Mesendoderm (in vitro differentiated cells): Measurements from ENCODE around the gene FPR3.

ENCODE experiments used
- DNase-seq: peaks from one replicate; pipeline ENCODE4 v3.0.0; 2013
- H2AK5ac ChIP-seq: 2 replicates; pipeline ENCODE4 v1.6.1; 2013; ENCODE audit warnings: low read length, inconsistent platforms
- H2BK120ac ChIP-seq: 2 replicates; pipeline ENCODE4 v1.6.1; 2013; ENCODE audit warnings: low read depth, mild to moderate bottlenecking, low read length, moderate library complexity, mixed read lengths
- H2BK15ac ChIP-seq: replicated peaks from 2 replicates; pipeline ENCODE4 v1.6.1; 2013; ENCODE audit warnings: low read depth, mild to moderate bottlenecking, moderate library complexity
- H2BK5ac ChIP-seq: 2 replicates; pipeline ENCODE4 v1.6.1; 2013; ENCODE audit warnings: low read length, inconsistent platforms
- H3K18ac ChIP-seq: 2 replicates; pipeline ENCODE4 v1.6.1; 2013; ENCODE audit warnings: mild to moderate bottlenecking, low read length, mixed read lengths
- H3K23ac ChIP-seq: one replicate; pipeline ENCODE4 v1.6.1; 2013; ENCODE audit warnings: low read length
- H3K27ac ChIP-seq: 2 replicates; pipeline ENCODE4 v1.5.1; 2013; ENCODE audit warnings: low read depth, mild to moderate bottlenecking, inconsistent platforms, low read length, moderate library complexity
- H3K27me3 ChIP-seq: 2 replicates; pipeline ENCODE4 v1.6.1; 2013; ENCODE audit warnings: low read length, control low read depth, mild to moderate bottlenecking, inconsistent platforms; ENCODE audit not compliant: insufficient read depth, poor library complexity
- H3K36me3 ChIP-seq: 2 replicates; pipeline ENCODE4 v1.6.1; 2013; ENCODE audit warnings: low read length, inconsistent platforms; ENCODE audit not compliant: control insufficient read depth, insufficient read depth
- H3K4ac ChIP-seq: one replicate; pipeline ENCODE4 v1.6.1; 2013; ENCODE audit warnings: low read depth, mild to moderate bottlenecking, low read length, moderate library complexity
- H3K4me1 ChIP-seq: 2 replicates; pipeline ENCODE4 v1.6.1; 2013; ENCODE audit warnings: low read depth, low read length, inconsistent platforms; ENCODE audit not compliant: control insufficient read depth
- H3K4me2 ChIP-seq: 2 replicates; pipeline ENCODE4 v1.6.1; 2013; ENCODE audit warnings: low read length
- H3K4me3 ChIP-seq: 2 replicates; pipeline ENCODE4 v1.5.1; 2013; ENCODE audit warnings: mild to moderate bottlenecking, low read length
- H3K56ac ChIP-seq: one replicate; pipeline ENCODE4 v1.6.1; 2013; ENCODE audit warnings: low read length
- H3K79me1 ChIP-seq: 2 replicates; pipeline ENCODE4 v1.6.1; 2013; ENCODE audit warnings: low read length, inconsistent platforms
- H3K79me2 ChIP-seq: 2 replicates; pipeline ENCODE4 v1.6.1; 2013; ENCODE audit warnings: mild to moderate bottlenecking, low read length; ENCODE audit not compliant: control insufficient read depth, insufficient read depth
- H3K9ac ChIP-seq: 2 replicates; pipeline ENCODE4 v1.6.1; 2013; ENCODE audit warnings: low read length, inconsistent platforms
- H4K5ac ChIP-seq: one replicate; pipeline ENCODE4 v1.6.1; 2013; ENCODE audit warnings: low read length
- H4K8ac ChIP-seq: one replicate; pipeline ENCODE4 v1.6.1; 2013; ENCODE audit warnings: low read depth, mild to moderate bottlenecking, control low read depth, low read length, moderate library complexity
- WGBS: extraction: QIAGEN DNeasy Blood & Tissue Kit; methylation state at CpG from one replicate; pipeline ENCODE4 v1.1.7; 2013; ENCODE audit warnings: low lambda C conversion rate, missing lambda C conversion rate; ENCODE audit not compliant: insufficient coverage; ENCODE audit errors: extremely low coverage; 5-methylcytosine and 5-hydroxymethylcytosine counted together

The FPR3 gene

DNA sequence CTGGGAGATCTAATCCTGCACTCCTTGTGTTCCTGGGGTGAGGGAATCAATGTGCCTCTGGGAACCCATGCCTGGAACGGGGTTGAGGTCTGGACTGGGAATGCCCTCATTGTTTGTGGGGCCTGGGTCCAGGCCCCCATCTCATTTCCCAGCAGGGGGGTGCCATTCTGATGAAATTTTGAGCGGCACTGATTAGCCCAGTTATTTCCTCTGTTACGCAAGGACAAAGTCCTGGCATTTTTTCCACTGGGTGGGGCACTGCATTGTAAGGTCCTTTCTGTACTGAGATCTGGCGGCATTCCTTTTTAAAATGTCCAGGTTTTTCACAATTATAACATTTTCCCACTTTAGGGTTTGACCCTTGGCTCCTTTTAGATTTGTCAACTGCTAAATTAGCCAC, 14.8 kb downstream of the FPR3 start:
- H3K36me3 ChIP-seq: no peaks in the 10 kb centered on the region
- no peak overlapping the region for H4K5ac ChIP-seq
- H2BK15ac ChIP-seq: no peak overlapping the region
- H3K56ac ChIP-seq: no peak overlapping the region
- no CpG with 5 or more reads among the region's 4 CpGs for WGBS
- no peak overlapping the region for H2BK5ac ChIP-seq
- no peak overlapping the region for H3K4me3 ChIP-seq
- no peak overlapping the region for H3K23ac ChIP-seq
- peaks cover 2% of the 10 kb centered on the region for H3K4me1 ChIP-seq
- no peaks in the 10 kb centered on the region for H3K79me2 ChIP-seq
- H3K9ac ChIP-seq: no peak overlapping the region
- no peak for DNase-seq
- no peaks in the 10 kb centered on the region for H3K79me1 ChIP-seq
- H3K18ac ChIP-seq: no peak overlapping the region
- no peak overlapping the region for H2BK120ac ChIP-seq
- H3K27ac ChIP-seq: no peak overlapping the region
- H3K4ac ChIP-seq: no peak overlapping the region
- H3K27me3 ChIP-seq: no peaks in the 10 kb centered on the region
- H2AK5ac ChIP-seq: no peak overlapping the region
- H4K8ac ChIP-seq: no peak overlapping the region
- no peak overlapping the region for H3K4me2 ChIP-seq

DNA sequence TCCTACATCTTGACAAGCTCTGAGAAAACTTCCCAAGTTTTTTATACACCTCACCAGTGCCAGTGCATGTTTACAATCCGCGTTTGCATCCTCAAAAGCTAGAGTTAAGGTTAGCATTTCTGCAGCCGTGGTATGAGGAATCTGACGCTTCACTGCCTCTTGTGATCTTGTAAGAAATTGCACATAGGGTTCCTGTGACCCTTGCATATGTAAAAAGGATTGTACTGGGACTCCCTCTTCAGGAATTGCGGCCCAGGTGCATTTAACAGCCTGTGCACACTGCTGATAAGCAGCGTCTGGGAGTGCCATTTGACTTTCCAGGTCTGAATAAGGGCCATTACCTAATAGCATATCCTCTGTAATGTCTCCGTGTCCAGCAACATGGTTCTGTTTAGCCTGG, 15.3 kb downstream of the FPR3 start:
- Histone ChIP-seq H3K4me2 (no peak overlapping the region), H4K5ac (no peak overlapping the region), H3K9ac (no peak overlapping the region), H3K23ac (no peak overlapping the region), H3K4ac (no peak overlapping the region), H3K18ac (no peak overlapping the region), H2BK15ac (no peak overlapping the region), H3K4me3 (no peak overlapping the region), H3K27me3 (no peaks in the 10 kb centered on the region), H2AK5ac (no peak overlapping the region), H3K79me2 (no peaks in the 10 kb centered on the region), H3K79me1 (no peaks in the 10 kb centered on the region), H4K8ac (no peak overlapping the region), H2BK120ac (no peak overlapping the region), H3K56ac (no peak overlapping the region), H2BK5ac (no peak overlapping the region), H3K4me1 (peaks cover 2% of the 10 kb centered on the region), H3K27ac (no peak overlapping the region), H3K36me3 (no peaks in the 10 kb centered on the region)
- no peak for DNase-seq
- WGBS: no CpG with 5 or more reads among the region's 7 CpGs

DNA sequence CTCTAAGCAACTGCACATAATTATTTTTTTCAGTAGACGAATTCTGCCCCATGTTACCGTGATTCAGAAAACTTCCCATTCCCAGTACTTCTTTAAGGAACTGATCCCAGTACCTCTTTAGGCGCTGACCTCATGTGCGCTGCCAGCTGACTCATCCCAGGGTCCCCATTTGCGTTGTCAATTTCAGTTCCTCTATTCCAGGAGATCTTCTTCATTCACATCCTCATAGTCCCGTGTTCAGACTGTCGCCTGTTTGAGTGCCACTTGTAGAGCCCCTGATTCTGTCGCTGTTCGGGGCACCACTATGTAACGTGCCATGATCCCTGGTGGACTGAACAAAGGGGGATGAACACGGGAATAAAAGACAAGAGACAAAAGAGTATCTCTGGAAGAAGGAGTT, 16.4 kb downstream of the FPR3 start:
- H3K27ac ChIP-seq: no peak overlapping the region
- no CpG with 5 or more reads among the region's 11 CpGs for WGBS
- H3K27me3 ChIP-seq: no peaks in the 10 kb centered on the region
- H2BK5ac ChIP-seq: no peak overlapping the region
- no peak overlapping the region for H3K4me2 ChIP-seq
- H4K5ac ChIP-seq: no peak overlapping the region
- H2AK5ac ChIP-seq: no peak overlapping the region
- no peaks in the 10 kb centered on the region for H3K36me3 ChIP-seq
- H3K18ac ChIP-seq: no peak overlapping the region
- no peaks in the 10 kb centered on the region for H3K79me2 ChIP-seq
- no peak overlapping the region for H3K9ac ChIP-seq
- peaks cover 2% of the 10 kb centered on the region for H3K4me1 ChIP-seq
- no peak overlapping the region for H3K4me3 ChIP-seq
- H3K23ac ChIP-seq: no peak overlapping the region
- no peaks in the 10 kb centered on the region for H3K79me1 ChIP-seq
- no peak for DNase-seq
- no peak overlapping the region for H2BK15ac ChIP-seq
- H3K4ac ChIP-seq: no peak overlapping the region
- no peak overlapping the region for H4K8ac ChIP-seq
- no peak overlapping the region for H3K56ac ChIP-seq
- no peak overlapping the region for H2BK120ac ChIP-seq

DNA sequence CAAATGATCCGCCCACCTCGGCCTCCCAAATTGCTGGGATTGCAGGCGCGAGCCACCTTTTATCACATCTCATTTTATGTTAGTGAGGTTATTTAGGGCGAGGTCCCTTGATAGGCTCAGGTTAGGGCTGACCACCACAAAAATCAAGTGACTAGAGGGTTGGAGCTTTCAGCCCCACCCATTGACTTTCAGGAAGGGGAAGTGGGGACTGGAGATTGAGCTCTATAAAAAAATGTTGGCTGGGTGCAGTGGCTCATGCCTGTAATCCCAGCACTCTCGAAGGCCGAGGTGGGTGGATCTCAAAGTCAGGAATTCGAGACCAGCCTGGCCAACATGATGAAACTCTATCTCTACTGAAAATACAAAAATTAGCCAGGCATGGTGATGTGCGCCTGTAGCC, 20.1 kb downstream of the FPR3 start:
- Histone ChIP-seq H3K4me1 (no peaks in the 10 kb centered on the region), H3K4me3 (no peak overlapping the region), H2AK5ac (no peak overlapping the region), H3K27me3 (no peaks in the 10 kb centered on the region), H3K27ac (no peak overlapping the region), H2BK120ac (no peak overlapping the region), H3K36me3 (no peaks in the 10 kb centered on the region), H2BK5ac (no peak overlapping the region), H4K8ac (no peak overlapping the region), H3K9ac (no peak overlapping the region), H3K23ac (no peak overlapping the region), H3K4me2 (no peak overlapping the region), H2BK15ac (no peak overlapping the region), H3K79me1 (no peaks in the 10 kb centered on the region), H4K5ac (no peak overlapping the region), H3K56ac (no peak overlapping the region), H3K79me2 (no peaks in the 10 kb centered on the region), H3K18ac (no peak overlapping the region), H3K4ac (no peak overlapping the region)
- no CpG with 5 or more reads among the region's 9 CpGs for WGBS
- no peak for DNase-seq

DNA sequence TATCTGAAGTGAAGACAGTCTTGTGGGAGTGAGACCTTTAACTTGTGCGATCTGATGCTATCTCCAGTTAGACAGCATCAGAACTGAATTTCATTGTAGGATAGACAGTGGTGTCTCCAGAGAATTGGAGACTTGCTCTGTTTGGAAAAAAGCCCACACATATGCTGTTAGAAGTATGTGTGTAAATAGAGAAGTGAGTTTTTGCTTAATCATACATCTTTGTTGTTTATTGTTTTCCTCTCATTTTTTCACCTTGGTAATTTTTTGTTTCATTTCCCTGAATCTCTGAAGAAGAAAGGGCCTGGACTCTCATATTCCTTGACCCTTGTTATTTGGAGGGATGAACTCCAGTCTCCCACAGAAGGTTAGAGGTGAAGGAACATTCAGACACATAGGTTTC, 21.8 kb downstream of the FPR3 start:
- H2BK5ac ChIP-seq: no peak overlapping the region
- H2AK5ac ChIP-seq: no peak overlapping the region
- DNase-seq: no peak
- no peak overlapping the region for H4K5ac ChIP-seq
- H3K79me1 ChIP-seq: no peaks in the 10 kb centered on the region
- no peak overlapping the region for H3K4me2 ChIP-seq
- H4K8ac ChIP-seq: no peak overlapping the region
- no peak overlapping the region for H2BK120ac ChIP-seq
- no peak overlapping the region for H3K56ac ChIP-seq
- no peak overlapping the region for H3K23ac ChIP-seq
- H2BK15ac ChIP-seq: no peak overlapping the region
- H3K36me3 ChIP-seq: no peaks in the 10 kb centered on the region
- H3K79me2 ChIP-seq: no peaks in the 10 kb centered on the region
- no peak overlapping the region for H3K27ac ChIP-seq
- no peak overlapping the region for H3K9ac ChIP-seq
- no peak overlapping the region for H3K4ac ChIP-seq
- no peak overlapping the region for H3K18ac ChIP-seq
- no peaks in the 10 kb centered on the region for H3K27me3 ChIP-seq
- no peak overlapping the region for H3K4me3 ChIP-seq
- no peaks in the 10 kb centered on the region for H3K4me1 ChIP-seq
- WGBS: no CpG with 5 or more reads among the region's 1 CpG

DNA sequence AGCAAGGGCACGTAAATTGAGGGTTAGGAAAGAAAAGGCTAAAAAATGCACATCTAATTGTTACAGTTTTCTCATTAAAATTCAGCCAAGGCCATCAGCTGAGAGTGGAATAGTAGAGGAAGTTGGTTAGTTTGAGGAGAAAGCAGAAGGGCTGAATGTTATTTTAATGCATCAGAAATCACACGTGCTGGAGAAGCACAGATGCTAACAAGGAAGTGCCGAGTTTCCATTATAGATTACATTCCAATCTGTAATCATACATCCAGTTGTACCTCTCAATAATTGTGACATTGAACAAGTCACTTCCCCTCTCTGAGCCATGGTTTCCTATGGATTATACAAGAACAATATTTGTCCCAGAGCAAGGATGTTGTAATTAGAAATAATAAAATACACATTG, 25.1 kb downstream of the FPR3 start:
- no peak overlapping the region for H3K4me3 ChIP-seq
- H2AK5ac ChIP-seq: no peak overlapping the region
- no peaks in the 10 kb centered on the region for H3K79me1 ChIP-seq
- no peaks in the 10 kb centered on the region for H3K79me2 ChIP-seq
- no peak overlapping the region for H3K23ac ChIP-seq
- no peak overlapping the region for H3K56ac ChIP-seq
- no peaks in the 10 kb centered on the region for H3K27me3 ChIP-seq
- no peaks in the 10 kb centered on the region for H3K4me1 ChIP-seq
- H4K8ac ChIP-seq: no peak overlapping the region
- H3K18ac ChIP-seq: no peak overlapping the region
- no peak overlapping the region for H2BK5ac ChIP-seq
- WGBS: no CpG with 5 or more reads among the region's 3 CpGs
- no peak overlapping the region for H3K4ac ChIP-seq
- H3K27ac ChIP-seq: no peak overlapping the region
- H3K36me3 ChIP-seq: no peaks in the 10 kb centered on the region
- no peak overlapping the region for H4K5ac ChIP-seq
- DNase-seq: no peak
- H2BK15ac ChIP-seq: no peak overlapping the region
- no peak overlapping the region for H3K9ac ChIP-seq
- no peak overlapping the region for H3K4me2 ChIP-seq
- H2BK120ac ChIP-seq: no peak overlapping the region
